HG02840 (cell line): Measurements from ENCODE around the gene SET.
A peak's percentile ranks its signal among the peaks of the same experiment; 100 is the strongest.
"Not testable (repeated sequence)": the region's sequence is repeated elsewhere in the genome, so short reads cannot be mapped to it uniquely, and the experiment has no call there.

ENCODE experiments used
- ATAC-seq: cut with Tn5 transposase; IDR thresholded peaks from one replicate; pipeline ENCODE4 v1.9.1; 2021; ENCODE audit warnings: mild to moderate bottlenecking, moderate library complexity, moderate number of reproducible peaks; ENCODE audit not compliant: unreplicated experiment, low FRiP score

The SET gene

GRCh38 chr9:128685636-128686489 is 3.2 kb upstream of the SET start:
- ATAC-seq = no peak

- ATAC-seq = no peak
Observed at GRCh38 chr9:128687453-128687852, 1.6 kb upstream of the SET start.

DNA sequence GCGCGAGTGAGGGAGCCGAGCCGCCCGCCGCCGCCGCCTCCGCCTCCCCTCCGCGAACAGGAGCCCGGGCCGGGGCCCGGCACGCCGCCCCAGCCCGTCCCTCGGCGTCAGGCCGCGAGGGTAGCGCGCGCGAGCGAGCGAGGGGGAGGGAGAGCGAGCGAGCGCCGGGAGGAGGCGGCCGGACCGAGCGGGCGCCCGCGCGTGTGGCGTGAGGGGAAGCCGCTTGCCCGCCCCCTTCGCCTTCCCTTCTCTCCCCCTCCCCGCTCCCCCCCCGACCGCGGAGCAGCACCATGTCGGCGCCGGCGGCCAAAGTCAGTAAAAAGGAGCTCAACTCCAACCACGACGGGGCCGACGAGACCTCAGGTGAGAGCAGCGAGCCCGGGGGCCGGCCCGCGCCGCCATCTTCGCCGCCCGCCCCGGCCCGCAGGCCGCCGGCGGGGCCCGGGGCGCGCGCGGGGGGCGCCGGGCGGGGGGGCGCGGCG is 312 bp downstream of the SET start:
- ATAC-seq = peak; percentile 3

- no peak for ATAC-seq
Observed at GRCh38 chr9:128689820-128690683, 1.0 kb downstream of the SET start.

DNA sequence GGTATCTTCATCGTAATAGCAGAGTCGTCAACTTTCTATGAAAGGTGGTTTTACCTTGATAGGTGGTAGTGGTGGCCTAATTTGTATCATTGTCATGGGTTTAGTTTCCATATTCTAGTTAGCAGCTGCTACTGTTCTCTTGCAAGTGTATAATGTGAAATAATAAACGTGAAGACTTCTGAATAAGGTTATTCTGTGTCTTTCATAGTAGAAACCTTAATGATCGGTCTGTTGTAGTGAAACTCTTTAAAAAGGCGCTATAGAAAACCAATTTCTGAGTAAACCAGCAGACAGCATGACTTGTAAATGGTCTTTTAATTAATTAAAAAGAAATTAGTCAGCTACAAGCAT is 1.6 kb downstream of the SET start:
- ATAC-seq = no peak

DNA sequence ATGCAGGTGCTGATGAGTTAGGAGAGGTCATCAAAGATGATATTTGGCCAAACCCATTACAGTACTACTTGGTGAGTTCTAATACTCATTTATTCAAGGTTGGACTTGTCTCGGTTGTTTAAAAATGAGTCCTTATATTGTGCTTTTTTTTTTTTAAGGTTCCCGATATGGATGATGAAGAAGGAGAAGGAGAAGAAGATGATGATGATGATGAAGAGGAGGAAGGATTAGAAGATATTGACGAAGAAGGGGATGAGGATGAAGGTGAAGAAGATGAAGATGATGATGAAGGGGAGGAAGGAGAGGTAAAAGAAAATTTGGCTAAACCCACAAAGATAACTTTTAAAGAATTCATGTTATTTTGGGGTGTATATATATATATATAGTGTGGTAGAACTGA is 4.7 kb downstream of the SET start:
- ATAC-seq = not testable (repeated sequence)

DNA sequence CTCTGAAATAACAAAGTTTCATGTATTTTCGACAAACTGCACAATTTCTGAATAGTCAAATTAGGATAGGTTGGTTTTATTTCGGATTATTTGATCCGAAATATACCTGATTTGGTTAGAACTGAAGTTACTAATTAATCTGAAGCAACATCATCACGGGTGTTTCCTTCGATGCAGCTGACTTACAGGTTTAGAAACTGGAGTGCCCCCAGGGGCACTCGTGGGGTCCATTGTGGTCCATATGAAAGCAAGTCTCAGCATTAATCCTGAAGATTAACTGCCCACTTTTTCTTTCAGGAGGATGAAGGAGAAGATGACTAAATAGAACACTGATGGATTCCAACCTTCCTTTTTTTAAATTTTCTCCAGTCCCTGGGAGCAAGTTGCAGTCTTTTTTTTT is 5.3 kb downstream of the SET start:
- no peak for ATAC-seq

DNA sequence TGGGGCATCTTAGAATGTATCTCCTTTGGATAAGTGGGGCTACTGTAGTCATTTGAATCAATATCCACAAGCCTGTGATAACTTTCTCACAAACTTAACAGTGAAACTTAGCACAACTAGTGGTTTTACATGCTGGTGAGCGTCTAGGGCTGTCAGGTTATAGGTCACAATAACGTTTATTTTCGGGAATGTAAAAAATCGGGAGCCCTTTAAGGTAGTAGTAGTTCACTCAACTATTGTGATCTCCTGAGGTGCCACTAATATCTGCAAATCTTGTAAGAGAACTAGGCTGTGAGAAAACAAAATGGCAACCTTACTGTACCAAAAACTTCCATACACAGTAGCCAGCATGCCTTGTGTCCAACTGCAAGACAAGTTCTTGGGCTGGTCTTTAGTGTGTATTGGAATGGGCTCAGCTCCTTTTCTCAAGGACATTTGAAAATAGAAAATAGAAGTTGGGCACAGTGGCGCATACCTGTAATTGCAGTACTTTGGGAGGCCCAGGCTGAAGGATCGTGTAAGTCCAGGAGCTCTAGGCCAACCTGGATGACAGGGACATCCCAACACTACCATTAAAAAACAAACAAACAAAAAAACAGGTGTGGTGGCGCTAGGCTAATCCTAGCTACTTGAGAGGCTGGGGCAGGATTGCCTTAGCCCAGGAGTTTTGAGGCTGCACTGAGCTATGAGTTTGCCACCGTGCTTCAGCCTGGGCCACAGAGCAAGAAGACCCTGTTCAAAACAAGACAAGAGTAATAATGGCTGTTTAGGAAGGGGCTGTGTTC is 8.1 kb downstream of the SET start:
- ATAC-seq = no peak

- not testable (repeated sequence) for ATAC-seq
Observed at GRCh38 chr9:128699096-128699795, 10.2 kb downstream of the SET start.

GRCh38 chr9:128701227-128701854 is 12.3 kb downstream of the SET start:
- ATAC-seq = no peak

DNA sequence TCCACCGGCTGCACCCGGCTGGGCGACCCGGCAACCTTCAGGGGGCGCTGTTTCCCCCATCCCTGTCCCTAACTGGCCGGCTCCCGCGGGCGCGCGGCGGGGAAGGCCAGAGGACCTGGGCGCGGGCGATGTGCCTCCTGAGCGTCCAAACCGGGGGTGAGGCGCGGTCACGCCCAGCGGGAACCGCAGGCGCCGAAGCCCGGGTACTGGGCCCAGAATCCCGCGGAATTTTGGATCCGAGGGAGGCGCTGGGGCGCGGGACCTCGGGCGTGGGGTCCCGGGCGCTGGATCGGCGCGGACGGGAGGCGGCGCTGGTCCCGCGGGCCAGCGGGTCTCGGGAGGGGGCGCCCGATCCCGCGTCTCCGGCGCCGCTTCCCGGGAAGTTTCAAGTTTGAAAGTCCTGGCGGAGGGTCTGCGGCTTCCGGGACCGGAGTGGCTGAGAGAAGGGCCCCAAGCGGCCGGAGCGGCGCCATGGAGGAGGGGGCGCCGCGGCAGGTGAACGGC is 13.5 kb downstream of the SET start, which contains the start of gene PKN3:
Gene PKN3 (plus strand): TSS at position 59 of the 504 bp plus-strand sequence. CDS start 413 bp downstream, at position 472.
- peak; percentile 72 for ATAC-seq

- ATAC-seq = peak; percentile 10
Observed at GRCh38 chr9:128702949-128703615, 14.1 kb downstream of the SET start.

GRCh38 chr9:128703616-128704355 is 14.8 kb downstream of the SET start:
- no peak for ATAC-seq

DNA sequence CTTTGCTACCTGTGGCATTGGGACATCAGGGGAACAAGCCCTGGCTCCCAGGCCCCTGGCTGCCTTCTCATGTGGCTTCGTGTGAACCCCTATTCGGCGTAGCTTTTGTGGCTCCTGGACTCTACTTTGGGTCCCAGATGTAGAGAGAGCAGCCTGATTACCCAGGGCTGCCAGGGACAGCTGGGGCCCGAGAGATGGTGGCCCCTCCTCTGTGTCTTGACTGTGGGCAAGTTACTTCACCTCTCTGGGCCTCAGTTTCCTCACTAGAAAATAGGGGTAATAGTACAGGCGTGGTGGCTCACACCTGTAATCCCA is 15.3 kb downstream of the SET start:
- no peak for ATAC-seq

GRCh38 chr9:128705051-128705965 is 16.3 kb downstream of the SET start:
- ATAC-seq = no peak

DNA sequence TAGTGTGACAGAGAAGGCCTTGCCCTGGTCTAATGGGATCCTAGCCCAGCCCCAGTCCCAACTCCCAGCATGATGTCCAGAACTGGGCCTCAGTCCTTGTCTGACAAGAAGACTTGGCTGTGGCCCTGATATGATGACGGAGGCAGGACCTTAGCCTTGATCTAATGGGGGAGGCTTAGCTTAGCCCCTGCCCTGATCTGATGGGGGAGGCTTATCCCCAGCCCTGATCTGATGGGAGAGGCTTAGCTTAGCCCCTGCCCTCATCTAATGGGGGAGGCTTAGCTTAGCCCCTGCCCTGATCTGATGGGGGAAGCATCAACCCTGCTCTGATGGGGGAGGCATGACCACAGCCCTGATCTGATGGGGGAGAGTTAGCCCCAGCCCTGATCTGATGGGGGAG is 17.0 kb downstream of the SET start:
- no peak for ATAC-seq

DNA sequence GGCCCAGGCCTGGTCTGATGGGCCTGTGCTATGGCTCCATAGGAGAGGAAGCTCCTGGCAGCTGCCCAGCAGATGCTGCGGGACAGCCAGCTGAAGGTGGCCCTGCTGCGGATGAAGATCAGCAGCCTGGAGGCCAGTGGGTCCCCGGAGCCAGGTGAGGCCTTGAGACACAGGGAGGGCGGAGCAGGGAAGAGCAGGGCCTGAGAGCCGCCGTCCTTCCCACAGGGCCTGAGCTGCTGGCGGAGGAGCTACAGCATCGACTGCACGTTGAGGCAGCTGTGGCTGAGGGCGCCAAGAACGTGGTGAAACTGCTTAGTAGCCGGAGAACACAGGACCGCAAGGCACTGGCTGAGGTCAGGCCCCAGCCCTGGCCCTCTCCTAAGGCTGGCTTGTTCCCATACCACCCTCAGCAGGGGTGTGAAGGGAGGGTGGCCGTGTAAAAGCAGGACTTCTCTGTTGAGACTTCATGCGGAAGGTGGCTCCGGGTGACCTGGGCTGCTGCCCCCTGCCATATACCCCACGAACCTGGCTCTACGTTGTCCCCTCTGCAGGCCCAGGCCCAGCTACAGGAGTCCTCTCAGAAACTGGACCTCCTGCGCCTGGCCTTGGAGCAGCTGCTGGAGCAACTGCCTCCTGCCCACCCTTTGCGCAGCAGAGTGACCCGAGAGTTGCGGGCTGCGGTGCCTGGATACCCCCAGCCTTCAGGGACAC is 17.8 kb downstream of the SET start:
- ATAC-seq = no peak
